HFFc6 (cell line): ENCODE measurements around the gene RNF2. TPM values are rescaled to one million over a fixed set of nuclear protein-coding genes. Genes with fewer than 3 reads are reported as not detected.

ENCODE experiments used
- DNase-seq: peaks from one replicate; pipeline ENCODE4 v3.0.0-alpha.2; 2018
- H3K27ac Mint-ChIP-seq: 2 replicates; pipeline ENCODE4 v1.8.0; 2020; ENCODE audit warnings: mild to moderate bottlenecking, mixed read lengths
- H3K27me3 Mint-ChIP-seq: 2 replicates; pipeline ENCODE4 v1.8.0; 2021; ENCODE audit warnings: mild to moderate bottlenecking, moderate library complexity, mixed read lengths; ENCODE audit not compliant: insufficient read depth
- H3K36me3 Mint-ChIP-seq: 2 replicates; pipeline ENCODE4 v1.8.0; 2021; ENCODE audit warnings: low read depth, mixed read lengths
- H3K4me1 Mint-ChIP-seq: 2 replicates; pipeline ENCODE4 v1.8.0; 2020; ENCODE audit warnings: low read depth, mixed read lengths
- H3K4me3 Mint-ChIP-seq: 2 replicates; pipeline ENCODE4 v1.8.0; 2020; ENCODE audit warnings: mild to moderate bottlenecking, moderate library complexity, mixed read lengths
- H3K9me3 Mint-ChIP-seq: 2 replicates; pipeline ENCODE4 v1.8.0; 2020; ENCODE audit warnings: mild to moderate bottlenecking, mixed read lengths
- CTCF ChIP-seq: fragments of 200-600 bp; sonication (generic); IDR thresholded peaks from 2 replicates; pipeline ENCODE4 v1.5.0; 2021; ENCODE audit warnings: antibody characterized with exemption, mild to moderate bottlenecking
- total RNA-seq, 6 experiments: library from RNA; stranded (reverse); fragmentation: NEBNext Ultra II Directional; extraction: Animal tissue kit (Norgen Biotek cat#: 25700); gene quantifications; 2 replicates in 1 of 6; 3 replicates in 5 of 6; pipeline ENCODE4 v1.2.3, GENCODE V29; 2021

Gene RNF2
- total RNA-seq, 6 experiments from 2014 or later: 19.0 to 24.7 (median 22.4) TPM

GRCh38 chr1:185075476-185075875 lies 30.1 kb downstream of the RNF2 start:
- Mint-ChIP-seq H3K27ac (no peak overlapping the region), H3K4me3 (no peak overlapping the region), H3K36me3 (peaks cover 11% of the 10 kb centered on the region; the same call in 1 of the 2 replicates), H3K4me1 (peaks cover 14% of the 10 kb centered on the region), H3K27me3 (no peaks in the 10 kb centered on the region), H3K9me3 (no peaks in the 10 kb centered on the region)
- no peak for DNase-seq
- no peak for TF ChIP-seq CTCF

GRCh38 chr1:185077374-185077773 lies 32.0 kb downstream of the RNF2 start:
- Mint-ChIP-seq H3K9me3 (no peaks in the 10 kb centered on the region), H3K4me3 (no peak overlapping the region), H3K27ac (no peak overlapping the region), H3K36me3 (peaks cover 6% of the 10 kb centered on the region; the same call in 1 of the 2 replicates), H3K4me1 (peaks cover 14% of the 10 kb centered on the region), H3K27me3 (no peaks in the 10 kb centered on the region)
- no peak for TF ChIP-seq CTCF
- no peak for DNase-seq

DNA sequence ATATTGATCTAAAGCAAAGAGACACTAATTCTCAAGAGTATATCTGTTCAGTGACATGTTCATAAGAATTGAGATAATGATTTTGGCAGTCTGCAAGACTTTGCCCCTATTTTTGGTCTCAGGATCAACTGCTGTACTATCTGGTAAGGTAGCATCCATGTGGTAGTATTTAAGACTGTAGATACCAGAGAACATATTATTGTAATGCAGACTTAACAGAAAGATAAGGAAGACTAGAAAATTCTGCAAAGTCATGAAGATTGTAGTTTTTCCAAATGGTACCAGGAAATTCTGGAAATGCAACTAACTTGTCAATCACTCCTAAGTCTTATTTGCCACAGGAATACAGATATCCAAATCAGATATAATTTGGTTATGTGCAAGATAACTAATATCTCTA lies 35.1 kb downstream of the RNF2 start:
- H3K9me3 Mint-ChIP-seq: no peaks in the 10 kb centered on the region
- no peak overlapping the region for H3K27ac Mint-ChIP-seq

GRCh38 chr1:185083818-185084217 lies 38.5 kb downstream of the RNF2 start:
- H3K4me3 Mint-ChIP-seq: no peak overlapping the region
- H3K4me1 Mint-ChIP-seq: no peaks in the 10 kb centered on the region
- peaks cover 20% of the 10 kb centered on the region for H3K36me3 Mint-ChIP-seq
- no peak overlapping the region for H3K27ac Mint-ChIP-seq
- no peaks in the 10 kb centered on the region; the same call in 1 of the 2 replicates for H3K27me3 Mint-ChIP-seq
- TF ChIP-seq CTCF: no peak
- H3K9me3 Mint-ChIP-seq: no peaks in the 10 kb centered on the region
- no peak for DNase-seq

More for the DNA sequence above, 35.1 kb downstream of the RNF2 start:
- H3K27me3 Mint-ChIP-seq: no peaks in the 10 kb centered on the region
- no peaks in the 10 kb centered on the region for H3K4me1 Mint-ChIP-seq
- no peak for TF ChIP-seq CTCF
- no peak overlapping the region for H3K4me3 Mint-ChIP-seq
- H3K36me3 Mint-ChIP-seq: peaks cover 5% of the 10 kb centered on the region; the same call in 1 of the 2 replicates
- no peak for DNase-seq

DNA sequence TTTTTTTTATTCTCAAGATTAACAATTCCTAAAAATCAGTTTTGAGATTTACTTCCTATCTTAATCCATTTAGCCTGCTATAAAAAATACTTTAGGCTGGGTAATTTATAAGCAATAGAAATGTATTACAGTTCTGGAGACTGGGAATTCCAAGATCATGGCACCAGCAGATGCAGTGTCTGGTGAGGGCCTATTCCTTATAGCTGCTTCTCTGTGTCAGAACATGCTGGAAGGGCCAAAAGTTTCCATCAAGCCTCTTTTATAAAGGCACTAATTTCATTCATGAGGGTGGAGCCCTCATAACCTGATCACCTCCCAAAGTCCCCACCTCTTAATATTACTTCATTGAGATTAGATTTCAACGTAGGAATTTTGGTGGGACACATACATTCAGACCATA lies 41.7 kb downstream of the RNF2 start:
- Mint-ChIP-seq H3K27ac (no peak overlapping the region), H3K27me3 (no peaks in the 10 kb centered on the region; the same call in 1 of the 2 replicates)

More for the DNA sequence above, 41.7 kb downstream of the RNF2 start:
- no peaks in the 10 kb centered on the region for H3K9me3 Mint-ChIP-seq
- no peaks in the 10 kb centered on the region for H3K4me1 Mint-ChIP-seq
- H3K36me3 Mint-ChIP-seq: peaks cover 21% of the 10 kb centered on the region
- no peak overlapping the region for H3K4me3 Mint-ChIP-seq
- no peak for TF ChIP-seq CTCF
- no peak for DNase-seq
